ENCODE measurements around the gene SUPT16H.

SUPT16H gene

GRCh38 chr14:21347201-21347600 is 36.6 kb downstream of the SUPT16H start:
- H3K27ac ChIP-seq = no peak overlapping the region
- ChIA-PET POLR2A (ENCODE audit: low non-redundant PET) (no interaction called here), CTCF (no interaction called here)
- no peak for TF ChIP-seq CTCF (conservative IDR thresholded peaks at IDR 0.05; ENCODE audit: low read depth)
- DNase-seq (ENCODE audit: low spot score) = no peak

GRCh38 chr14:21346532-21347135 is 37.2 kb downstream of the SUPT16H start:
- ChIA-PET CTCF (no interaction called here), POLR2A (ENCODE audit: low non-redundant PET) (no interaction called here)
- no peak for TF ChIP-seq CTCF (conservative IDR thresholded peaks at IDR 0.05; ENCODE audit: low read depth)
- no peak overlapping the region for H3K27ac ChIP-seq
- no peak for DNase-seq (ENCODE audit: low spot score)

GRCh38 chr14:21343035-21343794 is 40.6 kb downstream of the SUPT16H start:
- CTCF ChIA-PET = interaction anchor here (0.6 to 1.0 kb wide), 2 partner anchors 38 to 68 kb away, joined by 3 to 5 read pairs; no protein-coding TSS in a partner anchor
- POLR2A ChIA-PET (ENCODE audit: low non-redundant PET) = no interaction called here

GRCh38 chr14:21334202-21334906 is 49.5 kb downstream of the SUPT16H start:
- POLR2A ChIA-PET (ENCODE audit: low non-redundant PET) = no interaction called here
- no peak for DNase-seq (ENCODE audit: low spot score)
- H3K27ac ChIP-seq = no peak overlapping the region
- CTCF ChIA-PET = no interaction called here
- TF ChIP-seq CTCF (conservative IDR thresholded peaks at IDR 0.05; ENCODE audit: low read depth) = no peak

More at GRCh38 chr14:21343035-21343794, 40.6 kb downstream of the SUPT16H start:
- no peak for DNase-seq (ENCODE audit: low spot score)
- no peak for TF ChIP-seq CTCF (conservative IDR thresholded peaks at IDR 0.05; ENCODE audit: low read depth)
- H3K27ac ChIP-seq = no peak overlapping the region

- H3K27ac ChIP-seq = no peak overlapping the region
- no peak for DNase-seq (ENCODE audit: low spot score)
- ChIA-PET POLR2A (ENCODE audit: low non-redundant PET) (no interaction called here), CTCF (interaction anchor here (0.6 kb wide), 1 partner anchor 44 kb away, joined by 3 read pairs; no protein-coding TSS in a partner anchor)
- no peak for TF ChIP-seq CTCF (conservative IDR thresholded peaks at IDR 0.05; ENCODE audit: low read depth)
These were observed 50.9 kb downstream of the SUPT16H start for GRCh38 chr14:21332950-21333349.

GRCh38 chr14:21326972-21327371 is 56.8 kb downstream of the SUPT16H start:
- no peak overlapping the region for H3K27ac ChIP-seq
- no peak for DNase-seq (ENCODE audit: low spot score)
- no peak for TF ChIP-seq CTCF (conservative IDR thresholded peaks at IDR 0.05; ENCODE audit: low read depth)
- ChIA-PET POLR2A (ENCODE audit: low non-redundant PET) (no interaction called here), CTCF (interaction anchor here (0.6 kb wide), 1 partner anchor 53 kb away, joined by 4 read pairs; no protein-coding TSS in a partner anchor)

All from RWPE1 (cell line).